Epithelial cell of proximal tubule (primary cell): ENCODE measurements around the gene SOBP. TPM values are rescaled to one million over a fixed set of nuclear protein-coding genes. Genes with fewer than 3 reads are reported as not detected.

Experiments
- DNase-seq: peaks from one replicate; pipeline ENCODE4 v3.0.0-alpha.2; 2011; ENCODE audit warnings: low read depth
- H3K4me3 ChIP-seq: 2 replicates; pipeline ENCODE4 v1.5.1; 2011; ENCODE audit warnings: low read depth, mild to moderate bottlenecking, low read length
- total RNA-seq: library from RNA; depleted of rRNA; stranded (reverse); fragments of >200 nt; gene quantifications from 2 replicates; pipeline ENCODE4 v1.2.3, GENCODE V29; 2015
- TF ChIP-seq, protein P1 (sequence below): conservative IDR thresholded peaks from 2 replicates; pipeline ENCODE4 v1.5.1; 2012; ENCODE audit warnings: low read depth, mild to moderate bottlenecking, low read length

SOBP gene
- total RNA-seq, 1 donor from 2014 or later, result 2.5 TPM

DNA sequence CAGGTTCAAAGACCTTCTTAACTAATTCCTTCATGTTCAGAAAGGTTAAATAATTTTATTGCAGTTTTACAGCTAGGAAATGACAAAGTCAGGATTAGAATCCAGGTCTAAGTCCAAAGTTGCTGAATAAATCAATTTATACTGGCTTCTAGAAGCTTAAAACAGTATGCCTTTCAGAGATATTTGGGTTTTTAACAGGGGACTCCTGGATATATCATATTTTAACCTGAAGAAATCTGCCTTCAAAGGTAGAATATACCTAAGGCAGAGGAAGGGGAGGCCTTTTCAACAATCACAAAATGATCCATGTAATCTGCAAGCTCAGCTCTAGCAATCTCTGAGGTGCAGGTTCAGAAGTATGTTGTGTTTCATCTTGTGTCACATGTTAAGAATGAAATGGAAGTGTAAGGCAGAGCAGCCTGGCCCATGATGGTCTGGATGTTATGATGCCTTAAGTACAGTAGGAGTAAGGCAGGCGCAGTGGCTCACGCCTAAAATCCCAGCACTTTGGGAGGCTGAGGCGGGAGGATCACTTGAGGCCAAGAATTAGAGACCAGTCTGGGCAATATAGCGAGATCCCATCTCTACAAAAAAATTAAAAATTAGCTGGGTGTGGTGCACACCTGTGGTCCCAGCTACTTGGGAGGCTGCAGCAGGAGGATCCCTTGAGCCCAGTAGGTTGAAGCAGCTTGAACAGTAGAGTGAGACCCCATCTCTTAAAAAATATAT lies 123.9 kb downstream of the SOBP start:
- no peak overlapping the region for H3K4me3 ChIP-seq
- TF ChIP-seq, protein P1, sequence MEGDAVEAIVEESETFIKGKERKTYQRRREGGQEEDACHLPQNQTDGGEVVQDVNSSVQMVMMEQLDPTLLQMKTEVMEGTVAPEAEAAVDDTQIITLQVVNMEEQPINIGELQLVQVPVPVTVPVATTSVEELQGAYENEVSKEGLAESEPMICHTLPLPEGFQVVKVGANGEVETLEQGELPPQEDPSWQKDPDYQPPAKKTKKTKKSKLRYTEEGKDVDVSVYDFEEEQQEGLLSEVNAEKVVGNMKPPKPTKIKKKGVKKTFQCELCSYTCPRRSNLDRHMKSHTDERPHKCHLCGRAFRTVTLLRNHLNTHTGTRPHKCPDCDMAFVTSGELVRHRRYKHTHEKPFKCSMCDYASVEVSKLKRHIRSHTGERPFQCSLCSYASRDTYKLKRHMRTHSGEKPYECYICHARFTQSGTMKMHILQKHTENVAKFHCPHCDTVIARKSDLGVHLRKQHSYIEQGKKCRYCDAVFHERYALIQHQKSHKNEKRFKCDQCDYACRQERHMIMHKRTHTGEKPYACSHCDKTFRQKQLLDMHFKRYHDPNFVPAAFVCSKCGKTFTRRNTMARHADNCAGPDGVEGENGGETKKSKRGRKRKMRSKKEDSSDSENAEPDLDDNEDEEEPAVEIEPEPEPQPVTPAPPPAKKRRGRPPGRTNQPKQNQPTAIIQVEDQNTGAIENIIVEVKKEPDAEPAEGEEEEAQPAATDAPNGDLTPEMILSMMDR, result no peak
- no peak for DNase-seq

DNA sequence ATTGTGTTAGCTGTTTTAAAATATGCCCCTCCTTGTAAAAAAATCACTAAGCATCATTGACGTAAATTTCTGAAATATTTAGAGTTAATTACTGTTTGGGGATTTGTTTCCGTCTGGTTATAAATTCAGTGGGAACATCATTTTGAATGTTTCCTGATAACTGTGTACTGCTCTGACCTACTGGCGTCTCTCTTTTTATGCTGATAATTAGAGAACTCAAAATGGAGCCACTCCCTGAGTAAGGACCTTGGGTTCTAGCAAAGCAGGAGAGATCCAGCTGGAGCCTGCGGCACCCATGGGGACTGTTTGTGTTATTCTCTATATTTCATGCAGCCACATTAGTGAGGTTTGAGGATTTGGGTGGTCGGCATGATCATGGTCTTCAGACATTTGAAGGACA lies 124.9 kb downstream of the SOBP start:
- H3K4me3 ChIP-seq, result no peak overlapping the region
- no peak for DNase-seq
- TF ChIP-seq, protein P1, result no peak

DNA sequence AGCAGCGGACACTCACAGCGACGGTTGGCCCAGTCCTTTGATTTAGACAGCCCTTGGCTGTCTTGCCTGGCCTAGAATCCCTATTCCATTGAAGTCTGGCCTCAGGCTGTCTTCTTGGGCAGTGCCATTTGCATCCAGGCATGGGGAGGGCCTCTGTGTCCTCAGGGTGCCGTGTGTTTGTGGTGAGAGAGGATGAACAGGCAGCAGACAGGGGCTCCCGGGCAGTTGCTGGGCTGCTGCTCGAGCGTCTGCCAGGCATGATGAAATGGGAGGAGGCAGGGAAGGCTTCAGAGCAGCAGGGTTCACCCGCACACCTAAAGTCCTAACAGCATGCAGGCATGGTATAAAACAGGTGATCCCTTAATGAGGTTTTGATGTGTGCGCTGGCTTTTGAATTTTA lies 126.9 kb downstream of the SOBP start:
- no peak for DNase-seq
- TF ChIP-seq, protein P1, result no peak
- H3K4me3 ChIP-seq, result no peak overlapping the region

DNA sequence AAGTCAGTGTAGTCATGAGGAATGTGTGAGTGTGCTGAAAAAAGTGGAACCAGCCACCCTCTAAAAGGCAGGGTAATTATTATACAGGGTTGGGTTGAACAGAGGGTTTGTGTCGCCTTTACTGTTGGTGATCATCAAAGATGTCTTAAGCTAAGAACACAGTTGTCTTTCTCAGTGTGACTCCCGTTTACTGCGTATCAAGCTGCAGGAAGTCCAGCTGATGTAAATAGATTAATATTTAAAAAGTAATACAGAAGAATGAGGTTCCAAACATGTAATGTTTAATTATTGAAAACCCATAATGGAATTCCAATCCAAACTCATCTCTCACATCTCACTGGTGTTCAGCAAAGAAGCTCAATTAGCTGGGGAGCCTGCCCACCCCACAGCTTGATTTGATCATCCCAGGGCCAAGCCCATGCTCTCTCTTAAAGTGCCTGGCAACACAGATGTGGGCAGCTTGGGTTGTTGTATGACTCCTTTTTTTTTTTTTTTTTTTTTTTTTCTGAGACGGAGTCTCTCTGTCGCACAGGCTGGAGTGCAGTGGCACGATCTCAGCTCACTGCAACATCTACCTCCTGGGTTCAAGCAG lies 127.5 kb downstream of the SOBP start:
- DNase-seq, result no peak
- TF ChIP-seq, protein P1, result no peak
- H3K4me3 ChIP-seq, result no peak overlapping the region

DNA sequence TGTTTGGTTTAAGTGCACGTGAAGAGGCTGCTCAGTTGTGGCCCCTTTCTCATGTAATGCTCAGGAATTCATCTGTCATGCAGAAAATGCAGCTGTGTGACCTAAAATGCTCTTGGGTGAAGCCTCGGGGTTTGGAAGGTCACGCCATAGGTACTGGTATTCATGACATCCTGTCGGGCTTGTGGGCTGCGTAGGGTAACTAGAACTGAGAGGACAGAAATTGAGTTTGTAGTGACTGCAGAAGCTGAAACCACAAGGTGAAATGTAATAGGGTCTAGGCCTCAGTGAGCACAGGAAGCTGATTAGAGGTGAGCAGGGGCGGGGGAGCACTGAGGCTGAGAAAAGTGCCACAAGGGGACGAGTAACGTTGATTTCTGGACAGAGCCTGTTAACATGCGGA lies 128.8 kb downstream of the SOBP start:
- no peak overlapping the region for H3K4me3 ChIP-seq
- TF ChIP-seq, protein P1, result no peak
- no peak for DNase-seq

DNA sequence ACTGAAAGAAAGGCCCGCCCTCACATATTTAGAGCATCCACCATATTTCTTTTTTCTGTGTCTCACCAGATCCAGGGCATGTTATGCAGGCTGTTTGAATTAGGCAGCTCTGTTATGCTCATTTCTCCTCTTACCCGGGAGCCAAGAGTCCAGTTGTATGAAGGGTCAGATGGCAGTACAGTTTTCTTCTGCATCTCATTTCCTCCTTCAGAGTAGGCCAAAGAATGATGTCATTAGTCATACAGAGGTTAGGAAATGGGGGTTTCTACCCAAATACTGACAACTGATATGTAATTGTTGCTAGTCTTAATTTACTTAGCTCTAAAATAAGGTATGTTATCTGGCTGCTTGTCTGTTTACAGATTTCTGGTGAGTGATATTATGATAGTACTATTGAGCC lies 130.8 kb downstream of the SOBP start:
- TF ChIP-seq, protein P1, result no peak
- no peak overlapping the region for H3K4me3 ChIP-seq
- DNase-seq, result no peak
